SK-N-MC (cell line): ENCODE data around the gene FBXL2.

Experiments
- EZH2 ChIP-seq: fragments of 200-600 bp; sonication (generic); IDR thresholded peaks from one replicate; pipeline ENCODE4 v1.6.1; 2017; ENCODE audit warnings: antibody characterized with exemption
- FOXP2 ChIP-seq: optimal IDR thresholded peaks from 2 replicates; pipeline ENCODE3; 2011; ENCODE audit warnings: mild to moderate bottlenecking, moderate library complexity; ENCODE audit not compliant: insufficient read depth; ENCODE audit errors: extremely low read length, control extremely low read depth
- POLR2AphosphoS5 ChIP-seq: IDR thresholded peaks from 2 replicates; pipeline ENCODE4 v1.6.1; 2012; ENCODE audit warnings: mild to moderate bottlenecking, low read depth, low read length, borderline replicate concordance

DNA sequence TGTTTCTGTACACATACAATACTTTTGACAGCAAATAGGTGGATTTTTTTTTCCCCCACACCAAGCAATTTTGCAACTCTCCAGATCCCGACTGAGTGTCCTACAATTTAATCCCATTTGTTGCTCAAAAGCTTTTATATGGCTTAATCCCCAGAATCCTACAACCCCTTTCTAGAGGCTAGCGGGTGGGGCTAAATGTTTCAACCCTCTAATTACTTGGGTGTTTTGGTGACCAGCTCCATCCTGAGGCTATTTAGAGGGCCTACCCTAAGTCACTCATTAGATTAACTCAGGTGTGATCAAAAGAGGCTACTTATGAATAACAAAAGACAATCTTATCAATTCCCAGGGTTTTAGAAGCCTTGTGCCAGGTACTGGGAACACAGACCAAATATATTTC, 21.0 kb upstream of the FBXL2 start:
- no peak for TF ChIP-seq POLR2AphosphoS5
- TF ChIP-seq EZH2, result no peak
- TF ChIP-seq FOXP2, result no peak
